ENCODE data around the gene FAM210B.
"Not testable (repeated sequence)": the region's sequence is repeated elsewhere in the genome, so short reads cannot be mapped to it uniquely, and the experiment has no call there.

FAM210B gene

GRCh38 chr20:56361900-56362299 lies 3.1 kb downstream of the FAM210B start:
- DNase-seq = no peak

GRCh38 chr20:56362833-56363413 lies 4.1 kb downstream of the FAM210B start:
- DNase-seq = no peak

DNA sequence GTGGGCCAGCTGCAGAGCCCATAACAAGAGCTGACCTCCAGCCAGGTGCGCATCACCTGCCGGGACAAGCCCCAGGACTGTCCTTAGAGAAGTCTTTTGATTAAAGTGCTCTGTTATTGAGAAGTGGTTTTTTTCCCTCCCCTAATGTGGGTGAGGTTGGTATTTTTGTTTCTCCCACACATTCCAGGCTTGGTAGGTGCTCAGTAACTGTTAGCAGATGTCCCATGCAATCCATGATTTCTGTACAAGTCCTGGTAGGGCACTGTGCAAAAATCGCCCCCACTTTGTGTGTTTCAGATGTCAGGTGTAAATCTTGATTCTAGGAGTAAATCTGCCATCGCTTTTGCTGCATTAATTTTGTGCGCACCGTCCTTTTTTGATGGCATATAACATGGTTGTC lies 4.7 kb downstream of the FAM210B start:
- DNase-seq = no peak

GRCh38 chr20:56368351-56369134 lies 9.8 kb downstream of the FAM210B start:
- DNase-seq = no peak

- DNase-seq = no peak
Observed at GRCh38 chr20:56369179-56369578, 10.4 kb downstream of the FAM210B start.

- DNase-seq = no peak
Observed at GRCh38 chr20:56371977-56372376, 13.2 kb downstream of the FAM210B start.

DNA sequence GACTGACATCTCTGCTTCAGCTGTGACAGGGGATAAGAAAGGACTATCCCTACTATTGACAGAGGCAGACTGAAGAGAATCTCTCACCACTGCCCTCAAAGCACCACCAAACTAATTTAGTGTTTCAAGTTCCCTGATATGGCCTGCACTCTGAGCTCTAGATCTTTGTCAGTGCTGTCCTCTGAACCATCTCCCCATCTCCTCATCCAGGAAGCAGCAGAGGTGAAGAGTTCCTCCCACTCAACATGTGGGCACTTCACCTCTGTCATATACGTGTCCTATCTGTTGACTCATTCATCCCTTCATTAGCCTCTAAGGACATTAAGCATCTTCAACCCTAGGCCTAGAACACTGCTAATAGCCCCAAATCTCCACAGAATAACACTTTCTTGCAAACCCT lies 14.1 kb downstream of the FAM210B start:
- DNase-seq = no peak

DNA sequence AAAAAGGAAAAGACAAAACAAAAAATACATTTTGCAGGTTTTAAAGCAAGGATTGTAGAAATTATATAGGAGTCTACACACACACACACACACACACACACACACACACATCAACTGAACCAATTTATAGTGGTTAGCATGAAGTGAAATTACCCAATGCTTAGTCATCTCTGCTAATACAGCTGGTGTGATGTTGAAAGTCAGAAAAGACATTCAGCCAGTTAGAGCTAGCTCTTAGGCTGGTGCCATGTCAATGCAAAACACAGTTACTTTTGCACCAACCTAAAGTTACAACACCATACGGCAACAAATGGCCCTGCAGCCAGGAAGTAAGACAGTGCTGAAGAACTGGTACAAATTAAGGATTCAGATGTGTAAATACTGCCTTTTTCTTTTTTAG lies 15.2 kb downstream of the FAM210B start:
- no peak for DNase-seq

DNA sequence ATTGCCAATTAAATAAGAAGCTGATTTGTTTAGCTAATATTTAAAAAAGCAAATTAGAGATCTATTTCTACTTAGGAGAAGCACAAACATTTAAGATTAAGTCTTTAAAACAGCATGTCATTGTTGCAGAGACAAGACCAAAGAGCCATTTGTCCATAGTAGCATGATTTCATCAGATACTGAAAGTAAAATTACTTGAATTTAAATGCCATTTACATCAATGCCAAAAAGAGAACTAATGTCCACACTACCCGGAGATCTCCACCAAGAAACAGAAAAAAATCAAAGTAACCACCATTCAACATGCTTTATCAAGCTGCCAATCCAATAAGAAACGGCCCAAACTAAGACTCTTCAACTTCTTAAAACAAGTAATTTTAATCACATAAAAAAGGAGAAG lies 17.6 kb downstream of the FAM210B start:
- no peak for DNase-seq

- DNase-seq = no peak
Observed at GRCh38 chr20:56378386-56378785, 19.6 kb downstream of the FAM210B start.

- DNase-seq = no peak
Observed at GRCh38 chr20:56380375-56380774, 21.6 kb downstream of the FAM210B start.

DNA sequence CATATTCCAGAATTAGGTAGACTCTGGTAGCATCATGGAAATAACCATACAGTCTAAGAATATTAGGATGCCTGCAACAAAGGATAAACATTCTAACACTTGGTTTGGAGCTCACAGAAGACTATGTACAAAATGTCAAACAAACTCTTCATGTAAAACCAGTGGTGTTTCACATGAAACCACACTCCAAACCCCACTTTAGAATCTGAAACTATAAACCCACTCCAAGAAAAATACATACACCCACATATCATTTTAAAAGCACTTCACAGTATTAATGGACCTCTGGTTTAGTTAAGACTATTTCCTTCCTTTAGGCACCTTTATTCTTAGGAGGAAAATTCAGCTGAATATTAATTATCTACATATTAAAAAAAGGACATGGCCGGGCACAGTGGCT lies 22.7 kb downstream of the FAM210B start:
- no peak for DNase-seq

DNA sequence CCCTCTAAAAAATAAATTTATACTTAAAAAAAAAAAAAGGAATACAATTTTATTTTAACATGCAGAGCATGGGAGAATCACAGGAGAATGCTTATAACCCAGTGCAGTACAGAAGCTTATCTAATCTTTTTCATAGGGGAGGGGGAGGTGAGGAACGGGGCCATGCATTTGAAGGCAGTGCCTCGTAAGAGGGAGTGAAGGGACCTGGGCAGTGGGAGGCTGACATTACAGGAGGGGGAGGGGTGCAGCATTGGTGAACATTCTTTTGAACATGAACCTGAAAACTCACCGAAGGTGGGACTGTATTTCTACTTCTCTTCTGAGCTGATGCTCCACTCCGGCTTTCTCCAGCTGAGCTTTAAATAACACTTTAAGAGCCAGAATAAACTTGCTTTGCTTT lies 23.9 kb downstream of the FAM210B start:
- DNase-seq = no peak

DNA sequence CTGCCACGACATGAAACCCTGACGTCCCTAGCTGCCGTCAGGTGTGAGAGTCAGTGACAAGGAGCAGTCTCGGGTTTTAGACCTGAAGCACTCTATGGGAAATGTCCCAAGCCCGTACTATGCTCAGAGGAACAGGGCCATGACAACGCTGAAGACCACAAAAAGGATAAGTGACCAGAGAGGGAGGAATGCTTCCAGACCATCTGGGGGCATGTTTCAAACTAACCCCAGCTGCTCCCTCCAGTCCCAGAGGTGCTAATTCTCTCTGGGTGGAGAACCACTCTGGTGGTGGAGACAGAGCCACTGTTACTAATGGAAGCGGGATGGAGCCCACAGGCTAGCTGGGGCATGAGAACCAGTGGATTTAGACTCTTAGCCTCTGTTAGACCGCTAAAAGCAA lies 24.6 kb downstream of the FAM210B start:
- DNase-seq = no peak

DNA sequence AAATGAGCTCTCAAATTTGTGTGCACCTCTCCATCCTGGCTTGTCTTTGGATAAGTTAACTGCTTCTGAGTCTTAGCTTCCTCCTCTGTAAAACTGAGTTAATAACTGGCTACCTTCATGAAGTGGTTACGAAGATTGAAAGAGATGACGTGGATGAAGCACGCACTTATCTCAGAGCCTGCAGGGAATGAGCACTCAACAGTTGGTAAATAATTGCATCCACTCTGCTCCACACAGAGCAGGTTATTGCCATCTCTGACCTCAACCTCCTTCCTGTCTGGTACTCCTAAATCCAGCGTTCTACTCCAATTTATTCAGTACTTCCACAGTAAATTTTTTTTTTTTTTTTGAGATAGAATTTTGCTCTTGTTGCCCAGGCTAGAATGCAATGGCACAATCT lies 26.4 kb downstream of the FAM210B start:
- no peak for DNase-seq

GRCh38 chr20:56386219-56386618 lies 27.4 kb downstream of the FAM210B start:
- DNase-seq = no peak

DNA sequence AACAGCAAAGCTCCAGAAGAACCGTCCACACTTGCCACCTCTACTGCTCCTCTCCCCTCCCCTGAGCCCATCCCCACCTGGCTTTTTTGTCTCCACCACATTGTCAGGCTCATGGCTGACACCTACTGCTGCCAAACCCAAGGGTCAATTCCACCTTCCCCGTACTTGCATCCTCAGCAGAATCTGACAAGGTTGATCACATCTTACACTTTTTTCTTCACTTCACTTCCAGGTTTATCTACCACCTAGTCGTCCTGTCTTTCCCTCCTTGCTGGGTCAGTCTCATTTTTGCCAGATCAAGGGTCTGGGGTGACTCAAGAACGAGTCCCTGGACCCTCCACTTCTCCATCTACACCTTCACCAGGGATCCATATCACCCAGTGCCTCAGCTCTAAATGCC lies 30.1 kb downstream of the FAM210B start:
- no peak for DNase-seq

GRCh38 chr20:56389807-56390206 lies 31.0 kb downstream of the FAM210B start:
- DNase-seq = no peak

DNA sequence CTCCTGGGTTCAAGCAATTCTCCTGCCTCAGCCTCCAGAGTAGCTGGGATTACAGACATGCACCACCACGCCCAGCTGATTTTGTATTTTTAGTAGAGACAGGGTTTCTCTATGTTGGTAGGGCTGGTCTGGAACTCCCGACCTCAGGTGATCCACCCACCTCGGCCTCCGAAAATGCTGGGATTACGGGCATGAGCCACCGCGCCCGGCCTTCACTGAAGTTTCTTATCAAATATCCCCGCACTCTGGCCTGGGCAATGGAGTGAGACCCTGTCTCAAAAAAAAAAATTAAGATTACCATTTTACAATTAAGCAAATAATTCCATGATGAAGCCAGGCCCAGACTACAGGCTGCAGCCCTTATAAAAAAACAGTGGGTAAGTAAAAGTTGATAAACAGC lies 31.6 kb downstream of the FAM210B start:
- not testable (repeated sequence) for DNase-seq

GRCh38 chr20:56391037-56391436 lies 32.3 kb downstream of the FAM210B start:
- no peak for DNase-seq

DNA sequence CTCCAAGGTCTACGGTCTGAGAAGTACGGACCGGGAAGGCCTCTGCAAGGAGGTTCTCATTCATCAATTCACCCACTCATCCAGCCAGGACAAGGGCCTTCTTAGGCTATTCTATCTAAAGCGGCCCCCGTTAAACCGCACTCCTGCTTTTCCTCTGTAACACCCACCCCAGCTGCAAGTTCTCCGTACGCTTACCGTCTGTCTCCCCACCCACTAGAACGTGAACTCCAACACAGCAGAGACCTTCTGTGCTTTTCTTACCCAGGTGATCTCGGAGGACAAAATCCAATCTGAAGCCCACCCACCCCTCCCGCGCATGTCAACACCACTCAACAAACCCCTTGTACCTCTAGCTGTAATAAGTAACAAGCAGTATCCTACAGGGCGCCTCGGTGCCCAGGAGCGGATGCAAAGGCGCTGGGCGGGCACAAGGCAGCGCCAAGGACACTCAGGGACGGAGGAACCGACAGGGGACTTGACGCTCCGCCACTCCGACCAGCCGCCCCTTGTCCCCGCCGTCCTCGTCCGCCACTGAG lies 32.9 kb downstream of the FAM210B start:
- DNase-seq = no peak

- DNase-seq = peak; percentile 99
Observed at GRCh38 chr20:56392132-56392880, 33.5 kb downstream of the FAM210B start, which contains the start of the genes AURKA and CSTF1. TSS of gene AURKA (minus strand) at chr20:56392215. CDS start at chr20:56388197, 4,018 bp downstream. TSS of gene CSTF1 (plus strand) at chr20:56392645. CDS start at chr20:56395553, 2,908 bp downstream.

GRCh38 chr20:56392881-56393482 lies 34.2 kb downstream of the FAM210B start:
- peak; percentile 24 for DNase-seq
